ENCODE results near the gene DHX8.

DNA sequence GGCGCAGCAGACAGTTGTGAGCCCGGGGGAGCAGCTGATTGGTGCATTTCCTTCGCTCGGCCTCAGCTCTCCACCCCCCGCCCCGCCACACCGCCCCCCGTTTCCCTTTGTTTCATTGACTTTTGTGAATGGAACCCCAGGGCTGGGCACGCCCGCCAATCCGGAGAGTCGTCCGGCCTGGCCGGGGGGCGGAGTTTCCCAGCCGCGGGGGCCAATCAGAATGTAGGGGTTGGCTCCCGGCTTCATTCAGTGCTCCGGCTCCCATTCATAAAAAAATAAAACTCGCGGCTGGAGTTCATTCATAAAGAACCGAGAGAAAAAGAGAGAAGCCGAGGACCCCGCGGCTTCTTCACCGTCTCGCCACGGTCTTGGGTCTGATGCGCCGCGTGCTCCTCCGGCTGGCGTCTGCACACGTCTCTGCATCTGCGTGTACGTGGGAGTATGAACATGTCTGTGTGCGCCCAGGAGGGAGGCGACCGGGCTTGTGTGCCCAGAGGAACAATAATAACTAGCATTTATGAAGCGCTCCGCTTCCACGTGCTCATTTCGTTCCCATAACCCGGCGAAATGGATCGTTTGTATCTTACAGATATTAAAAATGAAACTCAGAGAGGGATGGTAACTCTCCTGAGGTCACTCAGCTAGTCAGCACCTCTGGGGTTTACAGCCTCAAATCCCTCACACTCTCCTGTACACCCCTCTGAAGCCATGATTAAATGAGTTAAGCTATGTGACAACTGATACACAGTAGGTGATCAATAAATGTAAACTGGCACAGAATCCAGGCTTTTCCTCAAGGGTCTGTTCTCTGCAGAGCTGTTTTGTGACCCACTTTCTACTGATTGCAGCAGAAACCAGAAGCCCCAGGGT lies 62.8 kb downstream of the DHX8 start, which contains the start of gene ETV4:
- TF ChIP-seq, protein P1, sequence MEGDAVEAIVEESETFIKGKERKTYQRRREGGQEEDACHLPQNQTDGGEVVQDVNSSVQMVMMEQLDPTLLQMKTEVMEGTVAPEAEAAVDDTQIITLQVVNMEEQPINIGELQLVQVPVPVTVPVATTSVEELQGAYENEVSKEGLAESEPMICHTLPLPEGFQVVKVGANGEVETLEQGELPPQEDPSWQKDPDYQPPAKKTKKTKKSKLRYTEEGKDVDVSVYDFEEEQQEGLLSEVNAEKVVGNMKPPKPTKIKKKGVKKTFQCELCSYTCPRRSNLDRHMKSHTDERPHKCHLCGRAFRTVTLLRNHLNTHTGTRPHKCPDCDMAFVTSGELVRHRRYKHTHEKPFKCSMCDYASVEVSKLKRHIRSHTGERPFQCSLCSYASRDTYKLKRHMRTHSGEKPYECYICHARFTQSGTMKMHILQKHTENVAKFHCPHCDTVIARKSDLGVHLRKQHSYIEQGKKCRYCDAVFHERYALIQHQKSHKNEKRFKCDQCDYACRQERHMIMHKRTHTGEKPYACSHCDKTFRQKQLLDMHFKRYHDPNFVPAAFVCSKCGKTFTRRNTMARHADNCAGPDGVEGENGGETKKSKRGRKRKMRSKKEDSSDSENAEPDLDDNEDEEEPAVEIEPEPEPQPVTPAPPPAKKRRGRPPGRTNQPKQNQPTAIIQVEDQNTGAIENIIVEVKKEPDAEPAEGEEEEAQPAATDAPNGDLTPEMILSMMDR (optimal IDR thresholded peaks at IDR 0.05 in 1 of 3, IDR thresholded peaks at IDR 0.05 in 1 of 3, conservative IDR thresholded peaks at IDR 0.05 in 1 of 3; ENCODE audit: extremely low read depth in 1 of 3, insufficient read depth in 2 of 3, low read length in 3 of 3): no peak
- TF ChIP-seq EZH2 (IDR thresholded peaks at IDR 0.05; ENCODE audit: low read length): no peak
